GM10266 (cell line): ENCODE results near the gene SAPCD1.
A peak's percentile ranks its signal among the peaks of the same experiment; 100 is the strongest.

Experiments
- DNase-seq: peaks from one replicate; pipeline ENCODE4 v3.0.0; 2012; ENCODE audit errors: extremely low spot score
- TF ChIP-seq, protein P1 (sequence below): IDR thresholded peaks from 2 replicates; pipeline ENCODE4 v1.5.1; 2012; ENCODE audit warnings: mild to moderate bottlenecking, low read depth; ENCODE audit not compliant: control insufficient read depth, insufficient read depth; ENCODE audit errors: missing control alignments

Gene SAPCD1

DNA sequence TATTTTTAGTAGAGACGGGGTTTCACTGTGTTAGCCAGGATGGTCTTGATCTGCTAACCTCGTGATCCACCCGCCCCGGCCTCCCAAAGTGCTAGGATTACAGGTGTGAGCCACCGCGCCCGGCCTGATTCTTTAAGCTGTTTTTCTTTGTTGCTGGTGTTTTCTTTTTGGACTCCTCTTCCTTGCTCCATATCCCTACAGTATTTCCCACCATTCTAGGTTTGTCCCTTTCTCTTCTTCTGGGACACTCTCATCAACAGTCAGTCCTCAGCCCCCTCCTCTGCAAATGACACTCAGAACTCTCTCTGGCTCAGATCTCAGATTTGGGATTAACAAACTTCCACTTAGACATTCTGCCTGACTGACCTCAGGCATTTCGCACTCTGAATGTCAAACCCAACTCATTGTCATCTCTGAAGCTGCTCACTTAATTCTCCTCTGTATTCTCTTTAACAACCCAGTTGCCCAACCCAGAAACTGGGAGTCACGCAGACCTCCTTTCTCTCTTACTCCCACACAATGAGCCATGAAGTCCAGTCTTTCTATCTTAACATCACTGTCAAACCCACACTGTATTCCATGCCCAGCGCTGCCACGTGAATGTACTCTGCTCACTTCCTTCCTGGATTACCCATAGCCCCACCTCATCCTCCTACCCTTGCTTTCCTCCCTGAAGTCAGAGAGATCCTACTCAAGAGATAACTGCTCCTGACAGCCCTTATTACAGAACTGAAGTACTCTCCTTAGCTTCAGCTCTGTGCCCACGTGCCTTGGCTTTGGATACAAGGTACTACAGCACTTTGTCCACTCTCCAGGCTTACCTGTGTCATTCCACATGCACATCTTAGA is 36.7 kb upstream of the SAPCD1 start:
- TF ChIP-seq, protein P1, sequence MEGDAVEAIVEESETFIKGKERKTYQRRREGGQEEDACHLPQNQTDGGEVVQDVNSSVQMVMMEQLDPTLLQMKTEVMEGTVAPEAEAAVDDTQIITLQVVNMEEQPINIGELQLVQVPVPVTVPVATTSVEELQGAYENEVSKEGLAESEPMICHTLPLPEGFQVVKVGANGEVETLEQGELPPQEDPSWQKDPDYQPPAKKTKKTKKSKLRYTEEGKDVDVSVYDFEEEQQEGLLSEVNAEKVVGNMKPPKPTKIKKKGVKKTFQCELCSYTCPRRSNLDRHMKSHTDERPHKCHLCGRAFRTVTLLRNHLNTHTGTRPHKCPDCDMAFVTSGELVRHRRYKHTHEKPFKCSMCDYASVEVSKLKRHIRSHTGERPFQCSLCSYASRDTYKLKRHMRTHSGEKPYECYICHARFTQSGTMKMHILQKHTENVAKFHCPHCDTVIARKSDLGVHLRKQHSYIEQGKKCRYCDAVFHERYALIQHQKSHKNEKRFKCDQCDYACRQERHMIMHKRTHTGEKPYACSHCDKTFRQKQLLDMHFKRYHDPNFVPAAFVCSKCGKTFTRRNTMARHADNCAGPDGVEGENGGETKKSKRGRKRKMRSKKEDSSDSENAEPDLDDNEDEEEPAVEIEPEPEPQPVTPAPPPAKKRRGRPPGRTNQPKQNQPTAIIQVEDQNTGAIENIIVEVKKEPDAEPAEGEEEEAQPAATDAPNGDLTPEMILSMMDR = no peak
- DNase-seq = no peak

DNA sequence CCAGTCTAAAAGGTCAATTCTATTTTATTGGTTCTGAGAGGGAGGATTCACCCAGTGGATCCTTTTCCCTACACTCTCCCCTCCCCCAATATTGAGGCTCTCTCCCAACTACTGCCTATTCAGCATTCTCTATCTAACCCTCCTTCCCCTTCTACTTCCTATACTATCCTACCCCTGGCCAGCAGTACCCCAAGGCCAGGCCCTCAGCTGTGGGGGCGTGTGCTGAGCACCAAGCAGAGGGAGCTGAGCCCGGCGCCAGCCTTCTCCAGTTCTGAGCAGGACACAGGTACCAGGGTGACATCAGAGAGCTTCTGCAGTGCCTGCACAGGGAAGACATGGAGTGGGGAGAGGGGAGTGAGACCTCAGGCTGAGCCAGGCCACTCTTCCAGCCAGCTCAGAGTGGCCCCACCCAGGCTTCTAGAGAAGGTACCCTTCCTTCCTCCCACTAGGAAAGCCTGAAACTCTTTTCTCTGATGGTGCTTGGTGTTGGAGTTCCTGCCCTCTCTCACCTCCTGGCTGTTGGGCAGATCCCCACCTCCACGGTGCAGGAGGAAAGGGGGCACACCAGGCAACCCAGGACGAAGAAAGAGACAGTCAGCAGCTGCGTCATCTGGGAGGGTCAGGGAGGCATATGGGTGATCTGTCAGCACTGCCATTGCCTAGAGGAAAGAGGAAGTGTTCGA is 35.3 kb upstream of the SAPCD1 start:
- TF ChIP-seq, protein P1 = no peak
- peak; percentile 80 for DNase-seq

DNA sequence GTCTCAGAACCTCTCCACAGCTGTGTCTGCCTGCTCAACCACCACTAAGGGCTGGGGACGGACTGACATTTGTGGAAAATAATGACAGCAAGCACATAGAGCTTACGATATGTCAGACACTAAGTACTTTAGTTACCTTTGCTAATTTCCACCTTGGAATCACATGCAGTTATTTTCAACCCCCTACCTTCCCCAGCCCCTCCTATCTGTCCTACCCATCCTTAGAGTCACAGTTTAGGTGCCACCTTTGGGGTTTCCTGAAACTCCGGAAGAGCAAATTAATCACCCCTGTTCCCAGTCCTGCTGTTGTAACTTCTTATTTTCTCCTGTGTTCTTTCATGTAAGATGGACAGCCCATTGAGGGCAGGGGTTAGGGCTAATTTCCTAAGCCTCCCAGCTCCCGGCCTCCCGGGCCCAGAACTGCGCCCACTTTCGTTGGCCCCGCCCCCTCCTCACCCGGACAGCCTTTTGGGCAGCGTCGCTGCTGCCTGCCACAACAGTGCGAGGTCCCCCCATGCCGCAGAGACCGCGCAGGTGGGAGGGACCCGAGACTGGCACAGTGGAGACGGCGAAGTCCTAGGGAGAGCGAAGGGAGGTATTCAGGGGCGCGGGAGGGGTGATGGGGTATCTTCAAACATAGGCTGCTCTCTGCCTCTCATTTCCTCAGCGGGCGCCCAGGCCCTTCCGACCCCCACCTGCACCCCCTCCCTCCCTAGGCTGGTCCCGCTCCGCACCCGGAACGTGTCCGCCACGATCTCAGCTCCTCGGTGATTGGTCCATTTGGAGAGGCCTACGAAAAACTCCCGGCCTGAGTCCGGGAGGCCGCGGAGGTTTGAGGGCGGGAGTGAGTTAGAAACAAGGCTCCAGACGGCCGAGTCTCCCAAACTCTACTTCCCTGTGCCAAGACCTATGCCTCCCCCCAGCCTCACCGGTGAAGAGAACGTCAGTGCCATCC is 34.5 kb upstream of the SAPCD1 start:
- no peak for DNase-seq
- TF ChIP-seq, protein P1 = no peak

DNA sequence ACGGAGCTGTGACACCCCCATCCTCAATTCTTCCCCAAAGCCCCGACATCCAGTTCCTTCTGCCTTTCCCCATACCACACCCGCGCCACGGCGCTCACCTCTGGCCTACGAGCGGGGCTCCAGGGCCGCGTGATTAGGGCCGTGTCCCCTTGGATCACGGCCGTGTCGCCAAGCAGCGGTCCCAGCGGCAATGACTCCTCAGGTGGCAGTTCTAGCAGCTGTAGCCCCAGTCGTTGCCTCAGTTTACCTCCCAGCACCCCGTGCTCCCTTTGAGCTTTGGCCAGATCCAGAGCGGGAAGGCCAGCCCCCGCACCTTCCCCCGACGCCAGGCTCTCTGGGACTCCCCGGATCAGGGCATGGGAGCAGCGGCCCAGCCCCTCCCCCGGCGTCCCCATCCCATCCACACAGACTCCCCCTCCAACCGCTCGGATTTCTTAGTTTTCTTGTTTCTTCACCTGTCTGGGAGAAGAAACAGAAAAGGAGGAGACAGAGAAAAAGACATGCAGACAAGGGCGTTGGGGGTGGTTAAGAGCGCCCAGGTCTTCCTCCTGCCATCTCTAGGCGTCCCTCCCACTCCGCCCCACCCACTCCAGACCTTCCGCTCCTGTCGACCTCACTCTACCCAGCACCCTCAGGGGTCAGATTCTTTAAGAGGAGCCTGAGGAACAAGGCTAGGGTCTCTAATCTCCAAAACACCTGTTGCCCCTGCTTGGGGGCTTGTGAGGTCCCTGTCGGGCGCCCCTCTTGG is 33.5 kb upstream of the SAPCD1 start, which contains the start of gene DDAH2:
TSS of gene DDAH2 (minus strand) at position 533 of the 748 bp plus-strand sequence. CDS start at position 395, 138 bp downstream.
- TF ChIP-seq, protein P1 = peak; percentile 87
- no peak for DNase-seq

DNA sequence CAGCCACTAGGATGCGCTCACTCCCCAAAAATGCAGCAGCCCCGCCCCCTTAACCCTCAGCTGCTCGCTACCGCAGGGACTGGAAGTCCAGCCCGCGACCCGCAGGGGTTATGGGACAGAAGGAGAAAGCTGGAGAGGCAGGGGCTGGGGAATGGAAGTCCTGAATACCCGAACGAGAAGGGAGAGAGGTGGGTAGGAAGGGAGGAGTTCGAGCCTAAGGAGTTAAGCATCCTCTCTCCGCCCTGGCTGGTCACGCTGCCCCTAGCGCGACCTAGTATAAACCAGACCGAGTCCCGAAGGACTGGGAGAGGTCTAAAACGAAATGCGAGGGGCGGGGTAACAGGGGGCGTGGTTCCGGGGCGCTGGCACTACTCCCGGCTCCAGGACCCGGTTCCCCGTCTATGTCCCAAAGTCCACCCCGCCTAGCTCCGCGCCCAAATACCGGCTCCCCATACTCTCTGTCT is 32.9 kb upstream of the SAPCD1 start:
- TF ChIP-seq, protein P1 = no peak
- peak; percentile 83 for DNase-seq

DNA sequence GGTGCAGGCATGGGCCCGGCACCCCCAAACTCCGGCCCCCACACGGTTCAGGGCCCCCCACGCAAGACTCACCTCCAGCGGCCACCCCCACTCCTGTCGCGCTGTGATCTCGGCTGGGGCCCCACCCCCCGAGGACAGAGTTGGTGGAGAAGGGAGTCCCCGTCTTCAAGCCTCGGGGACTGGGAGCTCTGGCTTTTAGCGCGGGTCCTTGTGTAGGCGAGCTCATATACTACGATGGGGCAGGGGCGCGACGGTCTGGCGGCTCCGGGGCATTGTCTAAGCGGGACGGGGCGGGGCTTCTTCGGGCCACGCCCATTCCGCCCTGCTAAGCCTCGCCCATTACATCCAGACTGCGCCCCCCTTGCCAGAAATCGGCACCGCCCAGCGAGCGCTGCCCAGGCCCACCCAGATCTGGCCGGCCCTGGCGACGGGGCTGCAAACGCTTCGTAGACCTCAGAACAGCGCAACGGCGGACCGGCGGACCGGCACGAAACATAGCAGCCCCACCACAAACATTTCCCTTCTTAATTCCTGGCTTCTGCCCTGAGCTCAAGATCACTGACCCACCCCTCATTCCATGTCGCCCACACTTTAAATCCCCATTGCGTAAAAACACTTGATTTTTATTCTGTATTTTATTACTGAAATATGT is 32.4 kb upstream of the SAPCD1 start:
- DNase-seq = peak; percentile 82

More for the DNA sequence above, 32.4 kb upstream of the SAPCD1 start:
- TF ChIP-seq, protein P1 = no peak
